ENCODE results near the gene PPP6R2. TPM values are rescaled to one million over a fixed set of nuclear protein-coding genes. Genes with fewer than 3 reads are reported as not detected.

PPP6R2 gene
- total RNA-seq, 2 experiments from 2014 or later: 56.5 to 58.9 TPM

DNA sequence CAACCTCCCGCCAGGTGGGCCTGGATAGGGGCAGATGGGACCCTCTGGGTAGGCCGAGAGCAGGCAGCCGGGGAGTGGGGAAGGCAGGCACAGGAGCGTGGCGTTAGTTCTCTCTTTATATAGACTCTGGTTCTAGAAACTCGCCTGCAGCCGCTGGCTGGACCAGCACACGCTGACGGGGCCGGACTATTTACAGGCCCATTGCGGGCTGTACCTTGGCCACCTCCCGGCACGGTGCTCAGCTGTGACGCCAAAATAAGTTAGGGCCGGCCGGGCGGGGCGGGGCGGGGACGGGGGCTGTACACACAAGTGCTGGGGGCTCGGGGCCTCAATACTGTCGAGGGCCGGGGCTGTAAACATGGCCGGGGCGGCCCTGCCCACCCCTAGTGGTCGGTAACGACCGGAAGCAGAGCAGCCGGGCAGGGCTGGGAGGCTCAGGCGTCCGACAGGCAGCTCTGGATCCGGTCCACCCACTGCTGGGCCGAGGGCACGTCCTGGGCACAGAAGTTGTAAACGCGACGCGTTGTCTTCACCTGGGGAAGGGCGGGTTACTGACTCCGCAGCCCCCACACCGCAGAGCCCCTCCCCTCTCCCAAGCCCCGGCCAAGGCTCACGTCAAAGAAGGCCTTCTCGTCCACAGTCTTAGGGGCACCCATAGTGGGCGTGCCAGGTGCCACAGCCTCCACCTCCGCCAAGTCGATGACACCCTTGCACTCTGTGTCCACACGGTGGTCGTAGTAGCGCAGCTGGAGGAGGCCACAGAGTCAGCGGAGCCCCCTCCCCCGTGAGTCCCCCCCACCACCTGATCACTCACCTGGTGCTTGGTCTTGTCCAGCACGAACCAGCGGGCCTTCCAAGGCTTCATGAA, 103.8 kb downstream of the PPP6R2 start:
- Mint-ChIP-seq H3K4me1 (peaks cover 18% of the 10 kb centered on the region), H3K27me3 (no peaks in the 10 kb centered on the region), H3K27ac (no peak overlapping the region), H3K4me3 (no peak overlapping the region), H3K9me3 (no peaks in the 10 kb centered on the region), H3K36me3 (ENCODE audit: low read depth) (peaks cover 50% of the 10 kb centered on the region)
- ChIA-PET CTCF (no interaction called here), POLR2A (no interaction called here)
- no peak for DNase-seq

DNA sequence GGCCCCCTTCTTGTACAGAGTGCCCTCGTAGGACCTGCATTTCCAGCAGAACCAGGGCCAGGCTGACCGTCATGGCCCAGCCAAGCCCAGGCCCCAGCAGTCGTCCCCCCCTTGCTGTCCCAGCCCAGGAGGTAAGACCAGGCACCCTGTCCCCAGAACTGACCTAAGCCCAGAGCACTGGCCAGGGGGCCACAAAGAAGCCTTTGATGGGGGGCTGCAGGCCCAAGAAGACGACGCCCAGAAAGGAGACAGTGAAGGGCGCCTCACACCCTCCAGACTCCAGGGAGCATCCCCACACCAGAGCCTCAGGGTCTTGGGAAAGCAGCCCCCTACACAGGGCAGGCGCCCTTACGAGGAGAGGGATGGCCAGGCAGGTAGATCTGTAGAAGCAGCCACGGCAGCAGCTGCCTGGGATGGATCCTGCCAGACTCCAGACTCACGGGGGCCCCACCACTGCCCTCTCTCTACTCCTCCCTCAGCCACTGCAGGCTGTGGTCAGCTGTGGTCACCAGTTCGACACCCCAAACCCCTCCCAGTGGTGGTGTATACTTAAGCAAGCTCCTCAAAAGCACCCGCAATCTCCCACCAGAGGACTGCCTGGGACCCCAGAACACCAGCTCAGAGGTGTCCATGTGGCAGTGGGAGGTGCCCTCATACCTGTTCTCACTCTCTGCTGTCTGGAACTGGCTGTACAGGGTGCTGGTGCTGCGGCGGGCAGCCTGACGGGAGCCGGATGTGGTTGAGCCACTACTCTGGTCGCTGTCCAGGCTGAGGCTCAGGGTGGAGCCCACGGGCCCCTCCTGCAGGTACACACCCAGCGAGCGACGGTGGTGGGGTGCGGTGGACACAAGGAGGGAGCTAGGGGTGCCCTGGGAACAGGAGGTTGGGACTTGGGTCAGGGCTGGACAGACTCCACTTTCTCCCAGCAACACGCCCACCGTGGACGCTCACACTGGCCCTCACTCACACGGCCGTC, 104.7 kb downstream of the PPP6R2 start:
- DNase-seq: no peak
- Mint-ChIP-seq H3K4me1 (peaks cover 20% of the 10 kb centered on the region), H3K27ac (no peak overlapping the region), H3K27me3 (no peaks in the 10 kb centered on the region), H3K36me3 (ENCODE audit: low read depth) (peaks cover 51% of the 10 kb centered on the region), H3K4me3 (no peak overlapping the region), H3K9me3 (no peaks in the 10 kb centered on the region)
- POLR2A ChIA-PET: interaction anchor here (1.3 kb wide), 1 partner anchor 75 kb away, joined by 5 read pairs; no protein-coding TSS in a partner anchor
- CTCF ChIA-PET: no interaction called here

DNA sequence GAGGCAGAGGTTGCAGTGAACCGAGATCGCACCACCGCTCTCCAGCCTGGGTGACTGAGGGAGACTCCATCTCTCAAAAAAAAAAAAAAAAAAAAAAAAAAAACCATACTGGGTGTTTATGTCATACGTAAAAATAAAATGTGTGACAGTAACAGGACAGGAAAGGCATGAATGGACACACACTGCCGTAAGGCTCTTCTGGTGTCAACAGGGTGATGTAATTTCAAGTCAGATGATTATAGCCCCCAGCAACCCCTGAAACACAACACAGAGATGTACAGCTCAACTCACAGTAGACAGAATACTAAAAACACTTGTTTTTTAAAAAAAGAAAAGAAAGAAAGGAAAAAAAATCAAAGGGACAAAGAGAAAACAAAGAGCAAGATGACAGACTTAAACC, 109.5 kb downstream of the PPP6R2 start:
- ChIA-PET POLR2A (interaction anchor here (0.8 to 2.9 kb wide), 3 partner anchors 7 to 76 kb away, joined by 3 to 9 read pairs (median 3); no protein-coding TSS in a partner anchor), CTCF (interaction anchor here (1.1 to 1.3 kb wide), 2 partner anchors 18 to 46 kb away, joined by 4 to 7 read pairs; no protein-coding TSS in a partner anchor)
- H3K27ac Mint-ChIP-seq: peak overlapping the region; percentile 61
- H3K9me3 Mint-ChIP-seq: no peaks in the 10 kb centered on the region
- H3K4me3 Mint-ChIP-seq: no peak overlapping the region
- peaks cover 13% of the 10 kb centered on the region for H3K4me1 Mint-ChIP-seq
- no peaks in the 10 kb centered on the region for H3K27me3 Mint-ChIP-seq
- peaks cover 64% of the 10 kb centered on the region for H3K36me3 Mint-ChIP-seq (ENCODE audit: low read depth)
- no peak for DNase-seq

DNA sequence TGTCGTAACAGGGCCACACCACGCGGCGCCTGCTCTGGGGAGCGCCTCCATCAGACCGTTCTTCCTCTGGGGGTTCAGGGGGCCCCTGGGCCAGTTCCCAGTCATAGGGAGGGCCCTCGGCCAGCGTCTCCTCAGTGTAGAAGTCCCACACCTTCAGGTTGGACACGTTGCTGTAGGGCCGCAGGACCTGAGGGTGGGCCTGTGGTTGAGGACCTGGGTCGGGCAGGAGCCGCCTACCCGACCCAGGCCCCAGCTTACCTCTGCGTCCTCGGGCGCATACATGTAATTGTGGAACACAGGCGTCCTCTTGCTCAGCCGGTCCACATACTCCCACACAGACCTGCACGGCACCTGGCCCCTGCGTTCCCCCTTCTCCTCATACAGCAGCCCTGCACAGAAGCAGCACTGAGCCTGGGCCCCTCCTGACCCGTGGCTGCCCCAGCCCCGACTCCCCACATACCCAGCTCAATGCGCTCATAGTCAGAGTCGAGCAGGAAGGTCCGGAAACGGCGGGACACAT, 111.5 kb downstream of the PPP6R2 start:
- peaks cover 61% of the 10 kb centered on the region for H3K36me3 Mint-ChIP-seq (ENCODE audit: low read depth)
- H3K4me3 Mint-ChIP-seq: no peak overlapping the region
- peaks cover 8% of the 10 kb centered on the region for H3K4me1 Mint-ChIP-seq
- CTCF ChIA-PET: no interaction called here
- no peaks in the 10 kb centered on the region for H3K27me3 Mint-ChIP-seq
- no peak for DNase-seq
- H3K9me3 Mint-ChIP-seq: no peaks in the 10 kb centered on the region
- H3K27ac Mint-ChIP-seq: no peak overlapping the region
- POLR2A ChIA-PET: interaction anchor here (1.2 to 1.7 kb wide), 3 partner anchors 25 to 71 kb away, joined by 3 to 4 read pairs (median 3); partner anchors contain the start of gene SCO2

DNA sequence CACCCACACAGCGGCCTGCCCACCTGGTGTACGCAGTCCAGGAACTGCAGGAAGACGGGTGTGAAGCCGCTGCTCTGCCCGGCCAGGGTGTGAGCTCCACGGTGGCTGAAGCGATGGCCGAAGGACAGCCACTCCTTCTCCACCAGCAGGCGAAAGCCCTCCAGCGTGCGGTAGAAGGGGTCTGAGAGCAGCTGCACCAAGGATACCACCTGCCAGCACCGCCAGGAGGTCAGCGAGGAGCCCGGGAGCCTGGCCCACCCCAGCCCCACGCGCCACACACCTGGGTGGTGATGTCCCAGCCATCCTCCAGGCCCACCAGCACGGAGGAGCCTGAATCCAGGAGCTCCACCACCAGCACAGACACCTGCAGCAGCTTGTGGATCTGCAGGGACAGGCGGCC, 112.1 kb downstream of the PPP6R2 start:
- H3K27me3 Mint-ChIP-seq: no peaks in the 10 kb centered on the region
- ChIA-PET CTCF (no interaction called here), POLR2A (interaction anchor here (0.8 to 1.7 kb wide), 6 partner anchors 15 to 70 kb away, joined by 3 to 9 read pairs (median 3); partner anchors contain the start of genes LMF2, NCAPH2 and SCO2)
- H3K27ac Mint-ChIP-seq: no peak overlapping the region
- H3K36me3 Mint-ChIP-seq (ENCODE audit: low read depth): peaks cover 59% of the 10 kb centered on the region
- no peak overlapping the region for H3K4me3 Mint-ChIP-seq
- no peaks in the 10 kb centered on the region for H3K9me3 Mint-ChIP-seq
- no peak for DNase-seq
- peaks cover 6% of the 10 kb centered on the region for H3K4me1 Mint-ChIP-seq

DNA sequence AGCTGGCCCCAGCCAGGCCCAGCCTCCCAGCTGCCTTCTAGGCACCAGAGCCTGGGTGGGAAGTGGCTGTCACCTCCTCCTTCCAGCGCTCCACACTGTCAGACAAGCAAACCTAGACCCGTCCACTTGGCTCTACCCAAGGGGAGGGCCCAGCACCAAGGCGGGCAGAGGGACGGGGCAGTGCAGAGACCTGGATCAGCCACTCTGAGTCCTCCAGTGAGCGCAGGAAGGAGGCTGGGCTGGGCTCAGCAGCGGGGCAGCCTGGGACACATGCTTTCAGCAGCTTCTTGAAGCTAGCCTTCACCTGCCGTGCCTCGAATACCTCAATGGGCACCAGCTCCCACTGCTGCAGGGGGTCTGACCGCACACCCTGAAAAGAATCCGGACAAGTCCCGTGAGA, 112.9 kb downstream of the PPP6R2 start:
- CTCF ChIA-PET: interaction anchor here (1.0 to 2.2 kb wide), 3 partner anchors 42 to 69 kb away, joined by 3 to 12 read pairs (median 5); partner anchors contain the start of gene SCO2
- Mint-ChIP-seq H3K4me3 (no peak overlapping the region), H3K27me3 (no peaks in the 10 kb centered on the region), H3K36me3 (ENCODE audit: low read depth) (peaks cover 62% of the 10 kb centered on the region), H3K27ac (no peak overlapping the region), H3K9me3 (no peaks in the 10 kb centered on the region), H3K4me1 (peaks cover 6% of the 10 kb centered on the region)
- POLR2A ChIA-PET: interaction anchor here (0.8 to 5.1 kb wide), 6 partner anchors 14 to 165 kb away, joined by 3 to 22 read pairs (median 4); partner anchors contain the start of genes LMF2, NCAPH2 and SCO2
- no peak for DNase-seq

DNA sequence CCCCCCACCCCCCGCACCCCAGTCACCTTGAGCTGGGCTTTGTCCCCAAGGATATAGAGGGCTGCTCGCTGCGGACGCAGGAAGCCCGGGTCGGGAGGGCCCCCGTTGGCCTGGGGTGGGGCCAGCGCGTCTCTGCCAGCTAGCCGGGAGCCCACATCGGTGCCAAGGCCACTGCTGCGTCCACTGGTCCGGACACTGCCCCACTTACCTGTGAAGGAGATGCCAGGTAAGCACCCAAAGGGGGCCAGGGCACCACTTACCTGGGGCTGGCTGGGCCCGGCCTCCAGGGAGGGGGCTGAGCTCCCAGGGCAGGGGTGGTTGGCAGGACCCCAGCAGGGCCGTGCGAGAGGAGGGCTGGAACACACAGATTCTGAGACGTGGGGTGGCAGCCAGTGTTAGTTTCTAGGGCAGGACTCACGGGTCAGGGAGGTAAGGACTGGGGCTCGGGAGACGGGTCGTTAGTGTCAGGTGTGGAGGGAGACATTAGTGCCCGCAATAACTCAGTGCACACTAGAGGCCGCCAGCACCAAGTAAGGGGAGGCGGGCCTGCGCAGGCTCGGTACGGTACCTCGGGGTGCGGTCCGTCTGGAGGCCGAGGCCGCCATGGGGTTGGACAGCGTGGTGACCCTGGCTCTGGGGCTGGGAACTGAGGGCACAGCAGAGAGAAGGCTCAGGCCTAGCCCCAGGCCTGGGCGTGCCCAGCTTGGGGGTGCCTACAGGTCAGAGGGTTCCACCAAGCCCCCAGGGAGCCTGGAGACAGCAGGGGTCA, 113.5 kb downstream of the PPP6R2 start:
- H3K27me3 Mint-ChIP-seq: no peaks in the 10 kb centered on the region
- no peak for DNase-seq
- ChIA-PET CTCF (interaction anchor here (1.0 to 2.2 kb wide), 3 partner anchors 41 to 68 kb away, joined by 3 to 12 read pairs (median 5); partner anchors contain the start of gene SCO2), POLR2A (interaction anchor here (1.0 to 5.1 kb wide), 5 partner anchors 13 to 165 kb away, joined by 3 to 22 read pairs (median 4); partner anchors contain the start of genes LMF2, NCAPH2 and SCO2)
- H3K9me3 Mint-ChIP-seq: no peaks in the 10 kb centered on the region
- H3K4me3 Mint-ChIP-seq: no peak overlapping the region
- no peak overlapping the region for H3K27ac Mint-ChIP-seq
- peaks cover 6% of the 10 kb centered on the region for H3K4me1 Mint-ChIP-seq
- peaks cover 58% of the 10 kb centered on the region for H3K36me3 Mint-ChIP-seq (ENCODE audit: low read depth)

DNA sequence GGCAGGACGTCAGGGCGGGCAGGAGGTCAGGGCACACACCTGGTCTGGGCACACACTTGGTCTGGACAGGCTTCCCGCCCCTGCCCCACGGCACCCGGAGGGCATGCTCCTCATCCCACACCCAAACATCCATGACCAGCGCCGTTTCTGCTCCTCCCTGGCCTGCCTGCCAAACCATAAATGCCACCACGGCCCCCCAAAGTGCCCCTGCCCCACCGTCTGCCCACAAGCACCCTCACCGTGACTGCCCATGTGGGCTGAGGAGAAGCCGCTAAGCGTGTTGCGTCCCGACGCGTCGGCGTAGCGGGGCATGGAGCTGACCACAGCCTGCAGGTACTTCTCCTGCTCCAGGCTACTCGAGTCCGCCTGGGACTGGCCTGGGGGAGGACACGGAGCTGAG, 115.9 kb downstream of the PPP6R2 start:
- DNase-seq: no peak
- H3K4me1 Mint-ChIP-seq: no peaks in the 10 kb centered on the region
- H3K9me3 Mint-ChIP-seq: no peaks in the 10 kb centered on the region
- ChIA-PET CTCF (interaction anchor here (1.0 kb wide), 1 partner anchor 11 kb away, joined by 3 read pairs; no protein-coding TSS in a partner anchor), POLR2A (interaction anchor here (5.1 kb wide), 1 partner anchor 11 kb away, joined by 22 read pairs; no protein-coding TSS in a partner anchor)
- no peak overlapping the region for H3K27ac Mint-ChIP-seq
- H3K27me3 Mint-ChIP-seq: no peaks in the 10 kb centered on the region
- H3K36me3 Mint-ChIP-seq (ENCODE audit: low read depth): peaks cover 60% of the 10 kb centered on the region
- no peak overlapping the region for H3K4me3 Mint-ChIP-seq

DNA sequence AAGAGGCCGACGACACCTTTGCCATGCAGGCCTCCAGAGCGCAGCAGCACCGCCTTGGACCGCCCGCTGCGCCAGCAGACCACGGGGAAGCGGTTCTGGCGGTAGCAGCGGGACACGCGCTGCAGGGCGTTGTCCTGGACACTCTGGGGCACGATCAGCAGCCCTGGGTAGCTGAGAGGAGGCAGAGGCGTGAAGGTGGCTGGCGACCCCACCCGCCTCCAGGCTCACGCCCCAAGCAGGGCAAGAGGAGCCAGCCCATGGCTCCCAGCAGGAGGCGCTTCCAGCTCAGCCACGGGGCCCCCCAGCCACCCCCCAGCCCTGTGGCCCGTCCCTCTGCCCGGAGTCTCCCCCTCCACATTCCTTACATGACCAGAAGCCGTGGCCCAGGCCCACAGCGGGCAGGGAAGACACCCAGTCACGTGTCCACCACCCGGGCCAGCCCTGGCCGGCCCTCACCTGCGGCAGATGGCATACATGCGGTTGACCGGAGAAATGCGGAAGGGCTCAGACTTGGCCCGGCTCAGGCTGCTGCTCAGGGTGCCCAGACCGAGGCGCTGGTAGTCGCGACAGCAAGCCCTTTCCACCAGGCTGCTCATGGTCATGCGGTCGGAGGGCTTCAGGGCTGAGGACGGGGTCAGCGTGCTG, 116.5 kb downstream of the PPP6R2 start:
- Mint-ChIP-seq H3K9me3 (no peaks in the 10 kb centered on the region), H3K27ac (no peak overlapping the region), H3K4me3 (no peak overlapping the region), H3K36me3 (ENCODE audit: low read depth) (peaks cover 58% of the 10 kb centered on the region), H3K4me1 (no peaks in the 10 kb centered on the region), H3K27me3 (no peaks in the 10 kb centered on the region)
- POLR2A ChIA-PET: interaction anchor here (5.1 kb wide), 1 partner anchor 10 kb away, joined by 22 read pairs; no protein-coding TSS in a partner anchor
- CTCF ChIA-PET: interaction anchor here (1.0 kb wide), 1 partner anchor 10 kb away, joined by 3 read pairs; no protein-coding TSS in a partner anchor
- DNase-seq: no peak

DNA sequence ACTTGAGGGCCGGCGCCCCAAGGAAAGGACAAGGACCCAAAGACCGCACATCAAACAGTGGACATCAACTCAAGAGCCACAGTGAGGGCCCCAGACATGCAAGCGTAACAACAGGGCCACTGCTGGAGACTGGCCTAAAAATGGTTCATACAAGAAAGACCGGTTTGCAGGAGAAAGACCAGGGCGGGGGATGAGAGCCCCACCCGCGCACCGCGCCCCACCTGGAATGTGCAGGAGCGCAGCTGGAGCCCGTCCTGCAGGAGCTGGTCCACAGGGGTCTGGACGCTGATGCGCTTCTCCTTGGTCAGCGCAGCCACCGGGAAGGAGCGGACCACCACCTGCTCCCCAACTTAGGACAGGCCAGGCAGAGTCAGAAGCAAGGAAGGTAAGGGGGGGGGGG, 117.8 kb downstream of the PPP6R2 start:
- POLR2A ChIA-PET: interaction anchor here (5.1 kb wide), 1 partner anchor 9 kb away, joined by 22 read pairs; no protein-coding TSS in a partner anchor
- CTCF ChIA-PET: interaction anchor here (1.4 kb wide), 1 partner anchor 9 kb away, joined by 3 read pairs; no protein-coding TSS in a partner anchor
- Mint-ChIP-seq H3K4me1 (no peaks in the 10 kb centered on the region), H3K4me3 (no peak overlapping the region), H3K9me3 (no peaks in the 10 kb centered on the region), H3K27me3 (no peaks in the 10 kb centered on the region), H3K27ac (no peak overlapping the region), H3K36me3 (ENCODE audit: low read depth) (peaks cover 53% of the 10 kb centered on the region)
- DNase-seq: no peak

DNA sequence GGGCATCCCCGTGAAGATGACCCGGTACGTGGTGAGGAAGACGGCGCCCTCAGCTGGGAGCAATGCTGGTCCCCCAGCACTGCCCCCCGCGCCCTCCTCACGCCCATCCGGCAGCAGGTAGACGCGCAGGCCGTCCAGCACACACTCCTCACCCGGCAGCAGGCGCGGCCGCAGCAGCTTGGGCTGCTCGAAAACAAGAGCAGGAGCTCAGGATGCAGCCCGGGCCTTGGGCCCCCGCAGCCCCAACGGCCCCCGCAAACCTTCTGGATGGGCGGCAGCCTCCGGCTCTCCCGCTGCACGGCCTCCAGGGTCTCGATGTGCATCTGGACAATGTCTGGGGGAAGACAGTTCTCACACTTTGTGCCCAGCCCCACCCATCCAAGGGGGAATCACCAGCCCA, 118.4 kb downstream of the PPP6R2 start:
- POLR2A ChIA-PET: interaction anchor here (0.8 to 1.3 kb wide), 2 partner anchors 12 to 46 kb away, joined by 3 to 4 read pairs; partner anchors contain the start of genes LMF2 and NCAPH2
- no peaks in the 10 kb centered on the region for H3K4me1 Mint-ChIP-seq
- H3K36me3 Mint-ChIP-seq (ENCODE audit: low read depth): peaks cover 59% of the 10 kb centered on the region
- no peak for DNase-seq
- H3K4me3 Mint-ChIP-seq: no peak overlapping the region
- no peaks in the 10 kb centered on the region for H3K27me3 Mint-ChIP-seq
- CTCF ChIA-PET: interaction anchor here (1.4 kb wide), 1 partner anchor 9 kb away, joined by 3 read pairs; no protein-coding TSS in a partner anchor
- H3K9me3 Mint-ChIP-seq: no peaks in the 10 kb centered on the region
- H3K27ac Mint-ChIP-seq: no peak overlapping the region

All from activated CD4-positive, alpha-beta memory T cell treated with anti-CD3 and anti-CD28 coated beads, Interleukin-2, amount 10 ng/mL, durations not matched to agents 7 days and 5 days (primary cell).